ENCODE data around the gene MAP2K1.

MAP2K1 gene

DNA sequence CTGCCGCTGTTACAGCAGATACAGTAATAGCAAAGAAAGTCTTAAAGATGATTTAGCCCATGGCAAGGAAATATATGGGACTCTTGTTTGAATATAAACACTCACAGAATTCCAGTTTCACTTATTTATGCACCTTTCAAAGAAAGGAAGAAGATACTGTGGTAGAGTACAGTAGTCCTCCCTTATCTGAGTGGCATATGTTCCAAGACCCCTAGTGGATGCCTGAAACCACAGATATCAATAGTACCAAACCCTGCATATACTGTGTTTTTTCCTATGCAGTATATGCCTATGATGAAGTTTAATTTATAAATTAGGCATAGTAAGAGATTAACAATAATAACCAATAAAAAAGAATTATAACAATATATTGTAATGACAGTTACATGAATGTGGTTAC lies 8.2 kb downstream of the MAP2K1 start:
- no peak overlapping the region for H3K4me3 ChIP-seq (ENCODE audit: low read depth, low read length)
- TF ChIP-seq, protein P1, sequence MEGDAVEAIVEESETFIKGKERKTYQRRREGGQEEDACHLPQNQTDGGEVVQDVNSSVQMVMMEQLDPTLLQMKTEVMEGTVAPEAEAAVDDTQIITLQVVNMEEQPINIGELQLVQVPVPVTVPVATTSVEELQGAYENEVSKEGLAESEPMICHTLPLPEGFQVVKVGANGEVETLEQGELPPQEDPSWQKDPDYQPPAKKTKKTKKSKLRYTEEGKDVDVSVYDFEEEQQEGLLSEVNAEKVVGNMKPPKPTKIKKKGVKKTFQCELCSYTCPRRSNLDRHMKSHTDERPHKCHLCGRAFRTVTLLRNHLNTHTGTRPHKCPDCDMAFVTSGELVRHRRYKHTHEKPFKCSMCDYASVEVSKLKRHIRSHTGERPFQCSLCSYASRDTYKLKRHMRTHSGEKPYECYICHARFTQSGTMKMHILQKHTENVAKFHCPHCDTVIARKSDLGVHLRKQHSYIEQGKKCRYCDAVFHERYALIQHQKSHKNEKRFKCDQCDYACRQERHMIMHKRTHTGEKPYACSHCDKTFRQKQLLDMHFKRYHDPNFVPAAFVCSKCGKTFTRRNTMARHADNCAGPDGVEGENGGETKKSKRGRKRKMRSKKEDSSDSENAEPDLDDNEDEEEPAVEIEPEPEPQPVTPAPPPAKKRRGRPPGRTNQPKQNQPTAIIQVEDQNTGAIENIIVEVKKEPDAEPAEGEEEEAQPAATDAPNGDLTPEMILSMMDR (IDR thresholded peaks at IDR 0.05; ENCODE audit: control insufficient read depth, extremely low read depth, insufficient read depth): no peak
- no peak for DNase-seq (ENCODE audit: low read depth)

DNA sequence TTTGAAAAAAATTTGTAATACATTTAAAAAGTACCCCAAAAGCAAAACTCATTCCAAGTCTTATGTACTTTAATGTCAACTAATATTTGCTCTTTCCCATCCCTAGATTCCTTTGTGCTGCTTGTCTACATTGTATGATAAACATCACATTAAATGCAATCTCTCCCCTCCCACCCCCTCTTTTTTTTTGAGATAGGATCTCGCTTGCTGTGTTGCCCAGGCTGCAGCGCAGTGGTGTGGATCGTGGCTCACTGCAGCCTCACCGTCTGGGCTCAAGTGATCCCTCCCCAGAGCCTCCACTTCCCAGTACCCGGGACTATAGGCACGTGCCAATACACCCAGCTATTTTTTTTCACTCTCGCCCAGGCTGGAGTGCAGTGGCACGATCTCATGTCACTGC lies 12.6 kb downstream of the MAP2K1 start:
- TF ChIP-seq, protein P1 (IDR thresholded peaks at IDR 0.05; ENCODE audit: control insufficient read depth, extremely low read depth, insufficient read depth): no peak
- no peak overlapping the region for H3K4me3 ChIP-seq (ENCODE audit: low read depth, low read length)
- no peak for DNase-seq (ENCODE audit: low read depth)

DNA sequence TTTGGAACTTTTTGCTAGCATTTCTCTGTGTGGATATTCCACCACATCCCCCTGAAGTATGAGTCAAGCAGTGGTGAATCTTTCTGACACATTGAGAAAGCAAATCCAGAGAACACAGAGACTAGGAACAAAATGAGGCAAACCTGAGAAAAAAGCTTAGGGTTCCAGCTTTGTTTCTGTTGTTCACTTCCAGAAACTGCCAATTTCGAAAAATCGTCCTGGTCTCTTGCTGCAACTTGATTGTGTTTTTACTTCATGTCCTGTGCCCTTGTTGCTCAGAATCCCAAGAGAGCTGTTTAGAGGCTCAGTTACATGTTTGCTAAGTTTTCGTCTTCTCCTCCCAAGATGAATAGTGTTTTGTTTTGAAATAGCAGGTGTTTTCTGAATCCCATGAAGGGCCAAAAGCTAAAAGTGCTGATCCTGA lies 13.7 kb downstream of the MAP2K1 start:
- no peak for DNase-seq (ENCODE audit: low read depth)
- H3K4me3 ChIP-seq (ENCODE audit: low read depth, low read length): no peak overlapping the region
- TF ChIP-seq, protein P1 (IDR thresholded peaks at IDR 0.05; ENCODE audit: control insufficient read depth, extremely low read depth, insufficient read depth): no peak

DNA sequence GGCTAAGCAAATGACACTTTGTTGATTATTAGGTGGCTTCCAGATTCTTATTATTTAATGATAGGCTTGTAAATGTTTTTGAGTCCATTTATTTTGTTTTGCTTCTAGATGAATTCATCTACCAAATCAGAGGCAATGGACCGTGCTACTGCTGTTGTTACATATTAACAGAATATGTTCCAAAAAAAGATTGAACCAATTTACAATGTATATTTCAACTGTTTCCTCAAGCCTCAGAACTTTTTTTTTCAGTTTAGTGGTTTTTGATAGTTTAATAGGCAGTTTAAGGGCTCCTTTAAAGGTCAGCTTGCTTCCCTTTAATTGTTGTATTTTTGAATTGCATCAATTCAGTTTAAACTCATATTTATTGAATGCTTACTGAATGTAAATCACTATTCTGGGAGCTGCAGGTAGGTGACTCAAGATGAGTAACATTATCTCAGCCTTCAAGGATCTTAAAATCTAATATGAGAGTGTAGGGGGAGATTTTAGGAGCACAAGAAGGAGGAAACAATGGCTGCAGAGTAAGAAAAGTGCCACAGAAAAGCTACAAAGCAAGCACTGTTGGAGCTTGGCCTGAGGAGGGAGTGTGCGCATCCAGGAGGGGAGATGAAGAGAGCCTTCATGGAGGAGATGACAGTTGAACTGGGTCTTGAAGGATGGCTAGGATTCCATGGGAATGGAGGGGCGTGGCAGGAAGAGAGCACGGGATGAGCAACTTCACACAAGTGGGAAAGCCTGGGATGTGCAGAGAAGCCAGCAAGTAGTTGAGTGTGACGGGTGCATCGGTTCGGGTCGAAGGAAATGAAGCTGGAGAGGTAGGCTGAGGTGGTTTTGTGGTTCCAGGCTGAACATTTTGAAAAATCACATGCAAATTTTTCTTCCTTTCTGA lies 14.7 kb downstream of the MAP2K1 start:
- DNase-seq (ENCODE audit: low read depth): no peak
- no peak overlapping the region for H3K4me3 ChIP-seq (ENCODE audit: low read depth, low read length)
- TF ChIP-seq, protein P1 (IDR thresholded peaks at IDR 0.05; ENCODE audit: control insufficient read depth, extremely low read depth, insufficient read depth): no peak

DNA sequence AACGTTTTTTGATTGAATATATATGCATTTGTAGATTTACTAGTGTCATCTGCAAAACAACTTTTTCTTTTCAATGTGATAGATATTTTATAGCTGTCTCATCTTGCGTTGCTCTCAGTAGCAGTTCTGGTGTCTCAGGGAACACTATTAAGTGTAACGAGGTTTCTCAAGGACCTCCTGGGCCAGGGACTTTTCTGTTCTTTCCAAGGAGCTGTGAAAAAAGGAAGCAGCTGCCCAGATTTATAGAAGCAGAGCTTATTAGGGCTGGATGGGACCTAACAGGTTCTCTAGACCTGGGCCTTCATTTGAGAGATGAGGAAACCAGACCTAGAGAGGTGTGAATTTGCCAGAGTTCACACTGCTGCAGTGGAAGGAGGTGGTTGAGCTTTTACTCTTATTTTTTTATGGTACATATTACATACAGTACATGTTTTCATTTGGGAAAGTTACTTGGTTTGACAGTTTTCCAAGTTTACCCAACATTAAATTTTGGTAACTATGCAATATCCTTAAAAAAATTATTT lies 16.1 kb downstream of the MAP2K1 start:
- TF ChIP-seq, protein P1 (IDR thresholded peaks at IDR 0.05; ENCODE audit: control insufficient read depth, extremely low read depth, insufficient read depth): no peak
- no peak for DNase-seq (ENCODE audit: low read depth)
- no peak overlapping the region for H3K4me3 ChIP-seq (ENCODE audit: low read depth, low read length)

DNA sequence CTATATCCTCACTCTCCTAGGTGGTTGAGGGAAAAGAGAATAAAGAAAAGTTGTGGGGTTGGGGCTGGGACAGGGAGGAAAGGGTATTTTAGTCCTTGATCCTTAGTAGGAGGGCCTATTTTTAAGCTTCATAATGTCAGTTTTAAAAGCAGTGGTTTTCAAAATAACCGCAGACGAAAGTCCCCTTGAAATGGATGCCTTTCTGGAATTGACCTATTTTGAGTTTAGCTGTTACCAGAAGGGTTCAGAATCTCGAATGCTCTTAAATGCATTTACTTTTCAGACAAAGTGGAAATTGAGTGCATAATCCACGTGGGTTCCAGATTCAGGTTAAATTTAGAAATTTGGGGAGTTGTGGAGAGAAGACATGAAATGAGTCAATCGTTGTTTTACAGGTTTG lies 16.6 kb downstream of the MAP2K1 start:
- H3K4me3 ChIP-seq (ENCODE audit: low read depth, low read length): no peak overlapping the region
- no peak for DNase-seq (ENCODE audit: low read depth)
- TF ChIP-seq, protein P1 (IDR thresholded peaks at IDR 0.05; ENCODE audit: control insufficient read depth, extremely low read depth, insufficient read depth): no peak
